Ascending aorta (tissue), 2 donors: ENCODE results near the gene KLF11. TPM values are rescaled to one million over a fixed set of nuclear protein-coding genes. Genes with fewer than 3 reads are reported as not detected.

ENCODE experiments used
- DNase-seq, 2 donors: peaks; one replicate each; pipeline ENCODE4 v3.0.0-alpha.2; 2019; ENCODE audit warnings: low spot score in 2 of 2
- H3K27ac ChIP-seq, 2 donors: fragments of 200-600 bp; sonication (generic); one replicate each; pipeline ENCODE4 v1.5.1; 2016 to 2017; ENCODE audit warnings: mild to moderate bottlenecking in 1 of 2
- H3K27me3 ChIP-seq: fragments of 200-600 bp; sonication (generic); one replicate; pipeline ENCODE4 v1.5.1; 2017
- H3K36me3 ChIP-seq, 2 donors: fragments of 200-600 bp; sonication (generic); one replicate each; pipeline ENCODE4 v1.5.1; 2016
- H3K4me1 ChIP-seq, 2 donors: fragments of 200-600 bp; sonication (generic); one replicate each; pipeline ENCODE4 v1.5.1; 2016 to 2017; ENCODE audit warnings: mild to moderate bottlenecking in 1 of 2
- H3K4me3 ChIP-seq, 2 donors: fragments of 200-600 bp; sonication (generic); one replicate each; pipeline ENCODE4 v1.5.1; 2016 to 2017; ENCODE audit warnings: mild to moderate bottlenecking in 1 of 2
- H3K9me3 ChIP-seq, 2 donors: fragments of 200-600 bp; sonication (generic); one replicate each; pipeline ENCODE4 v1.5.1; 2016
- CTCF ChIP-seq, 3 experiments: fragments of 200-600 bp in 2 of 3; fragments of 450-650 bp in 1 of 3; sonication (generic) in 2 of 3; IDR thresholded peaks; one replicate each; pipeline ENCODE4 v1.5.1; 2016 to 2019; ENCODE audit warnings: antibody characterized with exemption in 3 of 3, mild to moderate bottlenecking in 1 of 3, moderate library complexity in 1 of 3
- intact Hi-C: fragments of 100-400 bp; cut with DNase I; formaldehyde crosslinking; loops from one replicate; pipeline ENCODE4 v1.15.1; 2023
- total RNA-seq: library from RNA; depleted of rRNA; stranded (reverse); fragments of >200 nt; gene quantifications from one replicate; pipeline ENCODE4 v1.1.0, GENCODE V29; 2016

The KLF11 gene
- total RNA-seq, 1 donor from 2014 or later = 37.6 TPM

GRCh38 chr2:10063566-10063965 lies 20.2 kb downstream of the KLF11 start:
- no peak for DNase-seq

GRCh38 chr2:10064932-10065772 lies 21.8 kb downstream of the KLF11 start:
- peaks cover 0 to 19% of the 10 kb centered on the region in 2 donors for H3K36me3 ChIP-seq
- no peaks in the 10 kb centered on the region for H3K9me3 ChIP-seq
- no peak overlapping the region for H3K4me3 ChIP-seq
- no peaks in the 10 kb centered on the region for H3K27me3 ChIP-seq
- H3K4me1 ChIP-seq = no peaks in the 10 kb centered on the region
- intact Hi-C loops = no loop called here
- H3K27ac ChIP-seq = no peak overlapping the region
- no peak for TF ChIP-seq CTCF (IDR thresholded peaks at IDR 0.05)
- DNase-seq = no peak

More at GRCh38 chr2:10063566-10063965, 20.2 kb downstream of the KLF11 start:
- Histone ChIP-seq H3K36me3 (peaks cover 0 to 19% of the 10 kb centered on the region in 2 donors), H3K27ac (no peak overlapping the region), H3K9me3 (no peaks in the 10 kb centered on the region), H3K27me3 (no peaks in the 10 kb centered on the region), H3K4me1 (no peaks in the 10 kb centered on the region), H3K4me3 (no peak overlapping the region)
- TF ChIP-seq CTCF (IDR thresholded peaks at IDR 0.05) = no peak
- intact Hi-C loops = no loop called here

GRCh38 chr2:10065773-10066055 lies 22.4 kb downstream of the KLF11 start:
- no peak overlapping the region for H3K4me3 ChIP-seq
- no peak overlapping the region for H3K27ac ChIP-seq
- H3K9me3 ChIP-seq = no peaks in the 10 kb centered on the region
- TF ChIP-seq CTCF (IDR thresholded peaks at IDR 0.05) = no peak
- DNase-seq = no peak
- H3K27me3 ChIP-seq = no peaks in the 10 kb centered on the region
- peaks cover 0 to 19% of the 10 kb centered on the region in 2 donors for H3K36me3 ChIP-seq
- no peaks in the 10 kb centered on the region for H3K4me1 ChIP-seq
- intact Hi-C loops = no loop called here

- Histone ChIP-seq H3K36me3 (peaks cover 0 to 19% of the 10 kb centered on the region in 2 donors), H3K4me1 (no peaks in the 10 kb centered on the region), H3K9me3 (no peaks in the 10 kb centered on the region), H3K27ac (no peak overlapping the region), H3K4me3 (no peak overlapping the region), H3K27me3 (no peaks in the 10 kb centered on the region)
- intact Hi-C loops = no loop called here
- DNase-seq = no peak
- no peak for TF ChIP-seq CTCF (IDR thresholded peaks at IDR 0.05)
These were observed 24.0 kb downstream of the KLF11 start for GRCh38 chr2:10067330-10067729.

GRCh38 chr2:10067881-10068280 lies 24.5 kb downstream of the KLF11 start:
- DNase-seq = no peak
- Histone ChIP-seq H3K9me3 (no peaks in the 10 kb centered on the region), H3K4me3 (no peak overlapping the region), H3K4me1 (no peaks in the 10 kb centered on the region), H3K27me3 (no peaks in the 10 kb centered on the region), H3K27ac (no peak overlapping the region), H3K36me3 (peaks cover 0 to 19% of the 10 kb centered on the region in 2 donors)
- intact Hi-C loops = no loop called here
- no peak for TF ChIP-seq CTCF (IDR thresholded peaks at IDR 0.05)
